DMS 273 treated with DMSO at 0.1 percent for 48 hours (cell line): Measurements from ENCODE around the gene CDC42BPB.

Experiments used
- DNase-seq: peaks from one replicate; lab custom pipeline; 2025; lab: John Stamatoyannopoulos, UW

Gene CDC42BPB

DNA sequence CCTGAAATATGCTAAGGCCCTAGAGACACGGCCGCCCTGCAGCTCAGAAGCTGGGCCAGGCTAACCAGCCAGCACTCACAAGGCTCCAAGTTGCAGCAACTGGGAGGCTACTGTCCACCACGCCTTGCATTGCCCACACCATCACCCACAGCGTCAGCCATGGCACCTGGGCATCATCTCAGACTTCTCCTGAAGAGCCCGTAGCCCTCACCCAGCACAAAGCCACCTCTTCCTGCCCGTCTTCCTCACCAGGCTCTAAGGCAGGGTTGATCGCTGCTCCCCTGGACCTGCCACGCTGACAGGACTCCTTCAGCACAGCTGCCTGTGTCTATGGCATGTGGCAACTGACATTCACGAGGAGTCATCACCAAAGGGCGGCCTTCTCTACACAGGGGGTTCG, 38.1 kb downstream of the CDC42BPB start:
- DNase-seq: no peak

GRCh38 chr14:103016594-103016993, 40.8 kb downstream of the CDC42BPB start:
- no peak for DNase-seq

DNA sequence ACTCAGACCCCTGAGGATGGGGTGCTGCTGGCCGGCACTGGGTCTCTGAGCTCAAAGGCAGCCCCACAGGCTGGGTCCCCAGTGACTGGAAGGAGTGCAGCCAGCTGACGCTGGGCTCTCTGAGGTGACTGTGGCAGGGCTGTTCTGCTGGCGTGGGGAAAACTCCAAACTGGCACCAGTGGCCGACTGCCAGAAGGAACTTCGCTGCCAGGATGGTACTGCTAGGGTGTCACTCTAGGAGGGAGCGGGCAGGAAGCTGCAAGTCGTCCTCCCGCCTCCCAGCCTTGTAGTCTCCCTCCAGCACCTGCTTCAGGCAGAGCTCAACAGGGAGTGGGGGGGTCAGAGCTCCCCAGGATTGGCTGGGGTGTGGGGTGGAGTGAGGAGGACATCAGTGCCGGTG, 41.3 kb downstream of the CDC42BPB start:
- DNase-seq: no peak

DNA sequence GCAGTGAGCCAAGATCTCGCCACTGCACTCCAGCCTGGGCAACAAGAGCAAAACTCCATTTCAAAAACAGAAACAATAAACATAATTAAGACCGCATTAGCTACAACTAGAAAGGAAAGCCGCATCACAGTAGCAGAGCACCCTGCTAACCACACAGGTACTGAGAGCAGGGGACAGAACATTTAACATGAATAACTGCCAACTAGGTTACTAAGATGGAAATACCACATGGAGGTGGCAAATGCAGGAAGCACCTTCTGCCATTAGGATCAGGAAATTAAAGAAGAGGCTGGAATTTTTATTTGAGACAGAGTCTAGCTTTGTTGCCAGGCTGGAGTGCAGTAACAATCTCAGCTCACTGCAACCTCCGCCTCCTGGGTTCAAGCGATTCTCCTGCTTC, 41.9 kb downstream of the CDC42BPB start:
- DNase-seq: no peak

- no peak for DNase-seq
Observed at GRCh38 chr14:103014466-103015228, 42.7 kb downstream of the CDC42BPB start.

DNA sequence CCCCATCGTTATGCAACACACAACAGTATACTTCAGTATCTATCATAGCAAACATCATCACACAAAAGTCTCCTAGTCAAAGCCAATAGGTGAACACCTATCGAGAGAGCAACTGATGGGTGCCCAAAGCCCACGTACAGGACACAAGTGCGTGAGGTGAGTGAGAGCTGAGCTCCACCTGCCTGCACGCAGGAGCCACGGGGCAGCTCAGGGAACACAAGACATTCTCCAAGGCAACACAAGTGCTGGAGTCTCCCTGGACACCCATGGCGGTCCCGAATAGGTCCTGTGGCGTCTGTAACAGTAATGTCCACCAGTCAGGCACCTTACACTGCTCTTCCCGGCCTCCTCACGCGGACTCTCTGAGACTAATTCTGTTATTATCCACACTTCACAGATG, 44.3 kb downstream of the CDC42BPB start:
- DNase-seq: no peak

DNA sequence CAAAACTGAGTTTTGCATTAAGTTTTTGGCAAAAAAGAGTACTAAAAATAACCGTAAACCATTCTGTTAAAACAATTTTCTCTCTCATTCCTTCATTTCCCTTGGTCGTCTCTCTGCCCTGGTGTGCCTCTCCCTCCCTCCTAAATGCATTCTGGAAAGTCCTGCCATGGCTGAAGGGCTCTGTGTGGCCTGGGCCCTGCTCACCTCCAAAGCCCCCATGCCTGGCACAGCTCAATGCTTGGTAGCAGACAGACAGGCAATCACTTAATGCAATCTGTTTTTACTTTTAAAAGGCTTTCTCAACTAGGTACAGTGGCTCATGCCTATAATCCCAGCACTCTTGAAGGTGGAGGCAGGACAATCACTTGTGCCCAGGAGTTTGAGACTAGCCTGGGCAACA, 47.8 kb downstream of the CDC42BPB start:
- no peak for DNase-seq

DNA sequence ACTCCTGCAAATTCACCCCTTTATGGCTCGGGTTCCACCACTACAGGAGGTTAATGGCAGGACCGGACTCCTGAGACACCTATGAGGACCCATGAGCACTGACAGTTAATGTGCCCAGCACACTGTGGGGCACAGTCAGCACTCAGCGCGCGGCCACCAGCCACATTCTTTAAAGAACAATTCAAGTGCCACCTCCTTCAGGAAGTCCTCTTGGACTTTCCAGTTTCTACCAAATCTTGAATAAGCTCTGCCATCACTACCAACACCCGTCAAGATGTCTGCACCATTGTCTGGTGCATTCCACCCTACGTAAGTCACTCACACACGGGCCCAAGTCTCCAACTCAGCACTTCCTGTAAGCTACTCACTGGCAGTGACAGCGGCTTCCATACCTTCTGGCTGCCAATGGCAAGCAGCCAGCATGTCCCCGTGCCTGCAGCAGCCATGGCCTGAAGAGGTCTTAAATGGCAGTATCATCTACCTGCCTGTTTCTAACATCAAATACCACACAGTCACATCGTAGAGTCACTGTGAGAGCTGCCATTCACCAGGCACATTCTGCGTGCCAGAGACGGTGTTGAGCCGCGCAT, 48.5 kb downstream of the CDC42BPB start:
- DNase-seq: no peak

DNA sequence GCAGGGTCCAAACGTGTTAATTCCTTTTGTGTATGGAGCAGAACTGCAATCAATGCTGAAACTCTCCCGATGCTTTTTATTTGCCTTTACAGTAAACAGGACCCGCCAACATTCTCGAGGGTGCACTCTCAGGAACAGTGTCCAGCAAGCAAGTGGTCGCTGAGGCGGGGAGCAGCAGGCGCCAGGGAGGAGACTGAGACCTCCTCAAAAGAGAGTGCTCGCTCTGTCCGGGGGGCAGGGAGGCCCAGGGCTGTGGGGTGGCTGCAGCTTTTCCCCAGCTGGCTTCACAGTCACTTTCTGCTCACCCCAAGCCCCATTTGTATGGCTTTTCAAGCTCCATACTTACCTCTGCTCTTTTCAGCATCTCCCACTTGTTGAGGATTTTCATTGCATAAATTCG, 49.2 kb downstream of the CDC42BPB start:
- no peak for DNase-seq

DNA sequence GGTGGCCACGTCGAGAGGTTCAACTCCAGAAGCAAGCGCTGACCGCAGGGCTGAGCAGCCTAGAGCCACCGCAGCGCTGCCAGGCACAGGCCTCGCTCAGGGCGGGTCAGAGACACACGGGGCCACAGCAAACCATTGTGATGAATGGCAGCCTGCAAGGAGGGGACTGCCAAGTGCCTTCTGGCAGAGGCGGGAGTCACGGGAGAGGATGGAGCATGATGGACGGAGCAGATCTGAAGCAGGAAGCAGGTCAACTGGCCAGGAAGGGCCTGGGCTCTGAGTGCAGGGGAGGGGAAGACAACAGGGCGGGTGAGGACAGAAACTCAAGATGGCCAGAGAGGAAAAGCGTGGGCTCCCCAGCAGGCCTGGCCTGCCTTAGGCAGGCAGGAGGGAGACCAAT, 49.8 kb downstream of the CDC42BPB start:
- no peak for DNase-seq

- DNase-seq: no peak
Observed at GRCh38 chr14:103006991-103007520, 50.3 kb downstream of the CDC42BPB start.

DNA sequence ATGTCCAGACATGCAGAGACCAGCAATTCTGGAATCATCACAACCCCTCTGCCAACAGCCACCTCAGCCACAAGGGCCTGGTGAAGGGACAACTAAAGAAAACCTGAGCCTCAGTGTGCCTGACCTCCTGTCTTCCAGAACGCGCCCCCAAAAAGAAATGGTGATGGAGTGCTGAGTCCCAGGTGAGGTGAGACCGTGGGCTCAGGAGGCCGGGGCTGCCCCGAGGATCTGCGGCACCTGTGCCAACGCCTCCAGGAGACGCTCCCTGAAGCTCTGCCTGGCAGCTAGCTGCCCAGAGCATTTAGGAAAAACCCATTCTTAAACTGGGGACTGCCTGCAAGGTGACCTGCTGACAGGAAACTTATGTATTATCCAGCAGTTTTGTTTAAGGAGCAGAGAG, 51.2 kb downstream of the CDC42BPB start:
- DNase-seq: no peak

DNA sequence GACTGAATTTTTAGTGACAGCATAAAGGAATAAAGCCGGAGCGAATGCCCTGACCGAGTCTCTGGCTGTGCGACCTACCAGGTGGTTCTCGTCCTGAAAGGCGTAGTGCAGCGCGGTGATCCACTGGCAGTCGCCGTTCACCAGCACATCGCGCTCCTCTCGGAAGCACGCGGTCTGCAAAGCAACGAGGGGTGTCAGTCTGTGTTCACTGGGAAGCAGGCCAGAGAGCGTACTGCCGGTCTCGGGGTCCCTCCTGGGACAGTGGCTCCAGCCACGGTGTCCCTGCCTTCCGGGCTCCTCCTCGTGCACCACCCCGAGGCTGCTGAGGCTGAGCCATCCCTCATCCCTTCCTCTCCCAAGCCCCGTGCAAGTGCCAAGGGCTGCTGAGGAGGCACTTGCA, 53.5 kb downstream of the CDC42BPB start:
- no peak for DNase-seq

GRCh38 chr14:103003351-103003615, 54.1 kb downstream of the CDC42BPB start:
- DNase-seq: no peak

DNA sequence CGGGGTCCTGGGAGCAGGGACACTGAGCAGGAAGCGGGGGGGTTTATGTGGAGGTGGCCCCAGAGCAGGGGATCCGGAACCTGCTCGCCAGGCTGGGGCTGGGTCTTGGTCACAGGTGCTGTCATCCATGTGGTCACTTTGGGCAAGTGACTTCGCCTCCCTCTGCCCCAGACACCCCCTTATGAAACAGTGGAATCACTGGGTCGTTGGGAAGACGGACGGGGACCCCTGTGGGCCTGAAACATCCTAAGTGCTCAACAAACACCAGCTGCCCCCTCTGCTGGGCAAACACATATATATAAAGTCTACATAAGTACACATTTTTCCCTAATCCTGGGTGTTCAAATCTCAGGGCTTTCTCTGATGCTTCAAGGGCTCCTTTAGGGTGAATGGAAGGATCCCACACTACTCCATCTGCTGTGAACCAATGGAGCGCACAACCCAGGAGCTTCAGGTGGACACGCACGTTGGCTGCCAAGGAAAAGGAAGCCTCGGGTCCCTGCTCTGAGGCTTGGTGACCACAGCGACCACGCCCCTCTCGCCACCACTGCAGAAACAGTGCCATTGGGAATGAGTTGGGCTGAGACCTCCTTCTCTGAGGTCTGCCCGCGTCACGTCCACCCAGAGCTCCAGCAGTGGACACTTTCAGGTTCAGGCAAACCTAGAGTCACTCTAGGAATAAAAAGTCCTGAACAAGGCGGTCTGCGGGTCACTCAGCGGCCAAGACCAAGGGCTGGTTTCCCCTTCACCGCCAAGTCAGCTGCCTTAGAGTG, 54.6 kb downstream of the CDC42BPB start:
- no peak for DNase-seq

DNA sequence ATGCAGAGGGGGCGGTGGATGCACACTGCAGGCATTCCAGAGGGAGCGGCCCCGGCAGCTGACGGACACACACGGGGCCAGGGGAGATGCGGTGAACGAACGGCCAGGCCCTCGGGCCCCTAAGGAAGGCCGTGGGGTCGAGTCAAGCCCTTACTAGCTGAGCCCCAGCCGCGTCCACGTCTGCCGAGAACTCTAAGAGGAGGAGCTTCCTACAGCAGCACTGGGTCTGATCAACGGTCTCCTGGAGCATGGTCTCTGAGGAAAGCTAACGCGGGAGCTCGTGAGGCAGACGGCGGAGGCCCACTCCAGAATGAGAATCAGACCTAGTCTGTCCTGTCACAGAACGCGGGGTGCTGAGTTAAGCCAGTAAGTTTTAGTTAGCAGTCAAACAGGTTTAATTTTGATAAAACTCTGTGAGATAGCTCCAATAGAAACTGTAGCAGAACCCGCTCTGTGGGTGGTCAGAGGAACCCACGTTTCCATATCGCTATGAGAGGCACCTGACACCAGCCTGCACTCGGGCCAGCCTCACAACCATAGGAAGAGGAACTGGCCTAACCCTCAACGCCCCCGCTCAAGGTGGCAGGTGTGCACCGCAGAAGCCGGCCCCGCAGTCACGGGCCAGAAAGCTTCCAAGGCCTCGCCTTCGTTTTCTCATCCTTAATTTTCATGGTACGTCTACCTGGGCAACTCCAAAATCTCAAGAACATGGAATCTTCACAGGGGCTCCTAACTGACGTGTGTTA, 55.5 kb downstream of the CDC42BPB start:
- DNase-seq: no peak

GRCh38 chr14:103001226-103001625, 56.1 kb downstream of the CDC42BPB start:
- no peak for DNase-seq

DNA sequence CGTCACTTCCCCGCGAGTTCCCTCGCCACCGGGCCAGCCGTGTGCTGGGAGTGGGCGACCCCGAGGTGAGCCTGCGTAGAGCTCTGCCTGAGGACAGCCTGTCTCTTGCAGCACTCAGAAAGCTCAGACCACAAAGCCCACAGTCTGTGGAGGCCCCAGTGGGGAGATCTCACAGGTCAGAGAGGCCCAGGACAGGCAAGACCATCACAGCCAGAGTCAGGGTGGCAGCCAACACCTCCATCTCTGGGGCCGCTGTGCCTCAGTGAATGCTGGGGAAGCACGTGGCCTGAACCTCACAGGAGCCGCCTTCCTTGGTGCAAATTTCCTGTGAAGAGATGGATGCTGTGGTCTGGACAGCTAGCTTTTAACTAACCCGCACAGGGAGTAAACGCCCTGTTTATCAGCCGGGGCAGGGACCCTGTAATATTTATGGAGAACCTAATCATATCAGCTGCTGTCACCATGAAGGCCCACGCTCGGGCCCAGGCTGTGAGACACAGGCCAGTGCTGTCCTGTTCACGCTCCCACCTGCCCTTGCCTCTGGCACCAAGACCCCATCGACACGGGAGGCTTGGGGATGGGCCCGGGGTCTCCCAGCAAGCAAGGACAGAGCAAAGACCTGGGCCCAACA, 56.9 kb downstream of the CDC42BPB start:
- no peak for DNase-seq

GRCh38 chr14:102999227-102999895, 58.0 kb downstream of the CDC42BPB start:
- DNase-seq: no peak

DNA sequence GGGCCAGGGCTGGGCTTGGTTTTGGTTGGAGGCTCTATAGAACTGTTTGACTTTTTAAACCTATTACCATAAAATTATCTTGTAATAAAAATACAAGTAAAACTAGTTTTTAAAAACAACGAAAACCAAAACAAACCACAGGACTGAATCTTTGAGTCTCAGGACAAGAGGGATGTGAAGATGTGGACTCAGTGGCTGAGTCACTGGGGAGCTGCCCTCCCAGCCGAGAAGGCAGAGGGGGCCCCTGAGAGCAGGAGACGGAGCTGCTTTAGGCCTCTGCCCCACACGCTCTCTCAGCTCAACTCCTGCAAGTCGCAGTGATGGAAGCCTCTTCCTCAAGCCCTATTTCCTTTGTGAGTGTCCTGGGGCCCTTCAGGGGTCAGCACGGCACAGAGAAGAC, 59.0 kb downstream of the CDC42BPB start:
- no peak for DNase-seq

DNA sequence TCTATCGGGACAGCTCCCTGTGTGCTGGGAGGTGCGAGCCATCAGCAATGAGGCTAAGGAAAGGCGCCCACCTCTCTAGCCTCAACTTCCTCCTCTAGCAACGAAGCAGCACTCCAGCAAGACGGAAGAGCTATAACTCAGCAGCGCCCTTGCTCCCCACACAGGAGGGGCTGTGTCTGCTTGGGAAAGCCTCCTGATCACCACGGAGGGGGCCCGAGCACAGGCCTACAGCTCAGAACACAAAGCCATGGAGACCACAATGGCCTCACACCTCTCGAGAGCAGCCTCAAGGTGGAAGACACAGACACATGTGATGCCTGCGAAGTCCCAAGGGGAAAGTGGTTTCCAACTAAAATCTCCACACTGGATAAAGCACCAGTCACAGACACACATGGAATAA, 60.4 kb downstream of the CDC42BPB start:
- DNase-seq: no peak
